PFSK-1 (cell line): ENCODE measurements around the gene TPD52L2.

ENCODE experiments used
- POLR2AphosphoS5 ChIP-seq: IDR thresholded peaks from 2 replicates; pipeline ENCODE4 v1.6.1; 2012; ENCODE audit warnings: low read depth, mild to moderate bottlenecking, control low read depth, low read length, moderate library complexity
- TAF1 ChIP-seq: IDR thresholded peaks from 2 replicates; pipeline ENCODE4 v1.6.1; 2012; ENCODE audit warnings: low read length, control low read depth, borderline replicate concordance; ENCODE audit not compliant: insufficient read depth

- TF ChIP-seq POLR2AphosphoS5 (no peak), TAF1 (no peak)
These were observed 70.4 kb downstream of the TPD52L2 start for GRCh38 chr20:63935447-63935846.
